ENCODE measurements around the gene ARHGAP26. TPM values are rescaled to one million over a fixed set of nuclear protein-coding genes. Genes with fewer than 3 reads are reported as not detected.

ARHGAP26 gene
- polyA plus RNA-seq, 1 donor (not counting 4 experiments of a cell fraction or from before 2014, with no cell fraction given), result 3.9 TPM

- FAIRE-seq (peak; percentile 66), DNase-seq (ENCODE audit: low read depth, low spot score) (no peak)
- Histone ChIP-seq H3K9me1 (ENCODE audit: control insufficient read depth, extremely low read depth, insufficient read depth, low read length) (no peaks in the 10 kb centered on the region), H3K9me3 (ENCODE audit: control insufficient read depth, low read depth, low read length) (no peaks in the 10 kb centered on the region), H3K4me1 (ENCODE audit: control insufficient read depth, extremely low read depth, insufficient read depth, low read length) (peaks cover 30% of the 10 kb centered on the region), H2AFZ (ENCODE audit: control insufficient read depth, low read length) (no peak overlapping the region), H3K27ac (ENCODE audit: control insufficient read depth, insufficient read depth, low read length) (peak overlapping the region; percentile 94), H3K9ac (ENCODE audit: control insufficient read depth, extremely low read depth, insufficient read depth, low read length) (peak overlapping the region; percentile 50), H3K4me3 (ENCODE audit: control insufficient read depth in 2 of 3, extremely low read depth in 1 of 3, insufficient read depth in 2 of 3, low read depth in 1 of 3, low read length in 3 of 3) (no peak overlapping the region), H3K4me2 (ENCODE audit: control insufficient read depth, extremely low read depth, insufficient read depth, low read depth, low read length) (peak overlapping the region; percentile 19), H3K36me3 (ENCODE audit: control insufficient read depth in 2 of 2, extremely low read depth in 1 of 2, insufficient read depth in 2 of 2, low read length in 2 of 2) (no peaks in the 10 kb centered on the region), H3K27me3 (ENCODE audit: control insufficient read depth, extremely low read depth, insufficient read depth, low read length) (no peaks in the 10 kb centered on the region), H3K79me2 (ENCODE audit: control insufficient read depth, insufficient read depth, low read length) (no peaks in the 10 kb centered on the region), H4K20me1 (ENCODE audit: control insufficient read depth, extremely low read depth, insufficient read depth, low read length) (no peaks in the 10 kb centered on the region)
- TF ChIP-seq CTCF (optimal IDR thresholded peaks at IDR 0.05 in 1 of 3, IDR thresholded peaks at IDR 0.05 in 1 of 3, conservative IDR thresholded peaks at IDR 0.05 in 1 of 3; ENCODE audit: extremely low read depth in 1 of 3, insufficient read depth in 2 of 3, low read length in 3 of 3) (no peak), EZH2 (IDR thresholded peaks at IDR 0.05; ENCODE audit: low read length) (no peak)
- dilution Hi-C loops (cut with MboI; ENCODE audit: extremely low pct_ligation_motif_present, low sequenced_read_pairs), result loop anchor here (10.0 kb wide), 1 partner anchor 149 kb away; no protein-coding TSS in a partner anchor
These were observed 43.9 kb upstream of the ARHGAP26 start for GRCh38 chr5:142726188-142726731.

GRCh38 chr5:142727735-142728047 is 42.5 kb upstream of the ARHGAP26 start:
- DNase-seq (ENCODE audit: low read depth, low spot score) (no peak), FAIRE-seq (no peak)
- Histone ChIP-seq H3K4me1 (ENCODE audit: control insufficient read depth, extremely low read depth, insufficient read depth, low read length) (peaks cover 26% of the 10 kb centered on the region), H3K27me3 (ENCODE audit: control insufficient read depth, extremely low read depth, insufficient read depth, low read length) (no peaks in the 10 kb centered on the region), H3K9ac (ENCODE audit: control insufficient read depth, extremely low read depth, insufficient read depth, low read length) (no peak overlapping the region), H3K27ac (ENCODE audit: control insufficient read depth, insufficient read depth, low read length) (no peak overlapping the region), H3K9me3 (ENCODE audit: control insufficient read depth, low read depth, low read length) (no peaks in the 10 kb centered on the region), H3K79me2 (ENCODE audit: control insufficient read depth, insufficient read depth, low read length) (no peaks in the 10 kb centered on the region), H3K36me3 (ENCODE audit: control insufficient read depth in 2 of 2, extremely low read depth in 1 of 2, insufficient read depth in 2 of 2, low read length in 2 of 2) (no peaks in the 10 kb centered on the region), H4K20me1 (ENCODE audit: control insufficient read depth, extremely low read depth, insufficient read depth, low read length) (no peaks in the 10 kb centered on the region), H3K4me2 (ENCODE audit: control insufficient read depth, extremely low read depth, insufficient read depth, low read depth, low read length) (no peak overlapping the region), H2AFZ (ENCODE audit: control insufficient read depth, low read length) (no peak overlapping the region), H3K9me1 (ENCODE audit: control insufficient read depth, extremely low read depth, insufficient read depth, low read length) (no peaks in the 10 kb centered on the region), H3K4me3 (ENCODE audit: control insufficient read depth in 2 of 3, extremely low read depth in 1 of 3, insufficient read depth in 2 of 3, low read depth in 1 of 3, low read length in 3 of 3) (no peak overlapping the region)
- TF ChIP-seq CTCF (optimal IDR thresholded peaks at IDR 0.05 in 1 of 3, IDR thresholded peaks at IDR 0.05 in 1 of 3, conservative IDR thresholded peaks at IDR 0.05 in 1 of 3; ENCODE audit: extremely low read depth in 1 of 3, insufficient read depth in 2 of 3, low read length in 3 of 3) (no peak), EZH2 (IDR thresholded peaks at IDR 0.05; ENCODE audit: low read length) (no peak)
- dilution Hi-C loops (cut with MboI; ENCODE audit: extremely low pct_ligation_motif_present, low sequenced_read_pairs), result loop anchor here (10.0 kb wide), 1 partner anchor 147 kb away; no protein-coding TSS in a partner anchor

All from keratinocyte (primary cell).